ENCODE data around the gene CDHR2.

Gene CDHR2

GRCh38 chr5:176637556-176637955 is 88.4 kb downstream of the CDHR2 start:
- TF ChIP-seq RAD21 (IDR thresholded peaks at IDR 0.05; ENCODE audit: low read depth), result no peak
- no peak for TF ChIP-seq EGR1 (IDR thresholded peaks at IDR 0.05)
- no peak for TF ChIP-seq CREB1 (IDR thresholded peaks at IDR 0.05; ENCODE audit: low read depth)
- no peak for TF ChIP-seq NFIC (IDR thresholded peaks at IDR 0.05)
- no peak for TF ChIP-seq USF1 (IDR thresholded peaks at IDR 0.05)
- TF ChIP-seq TAF1 (IDR thresholded peaks at IDR 0.05; ENCODE audit: low read depth), result no peak
- no peak for TF ChIP-seq TEAD4 (IDR thresholded peaks at IDR 0.05)
- TF ChIP-seq EP300 (IDR thresholded peaks at IDR 0.05; ENCODE audit: borderline replicate concordance), result no peak
- TF ChIP-seq FOXM1 (IDR thresholded peaks at IDR 0.05; ENCODE audit: borderline replicate concordance, low read depth), result no peak
- TF ChIP-seq ZBTB7A (IDR thresholded peaks at IDR 0.05; ENCODE audit: low read depth), result no peak
- no peak for TF ChIP-seq REST (IDR thresholded peaks at IDR 0.05; ENCODE audit: low read depth)
- TF ChIP-seq MAX (IDR thresholded peaks at IDR 0.05), result no peak
- no peak for TF ChIP-seq TCF12 (IDR thresholded peaks at IDR 0.05; ENCODE audit: low read depth)
- no peak for TF ChIP-seq CEBPB (IDR thresholded peaks at IDR 0.05)

- TF ChIP-seq YY1 (IDR thresholded peaks at IDR 0.05; ENCODE audit: low read depth) (no peak), TCF12 (IDR thresholded peaks at IDR 0.05; ENCODE audit: low read depth) (no peak), NFIC (IDR thresholded peaks at IDR 0.05) (no peak), REST (IDR thresholded peaks at IDR 0.05; ENCODE audit: low read depth) (no peak), TAF1 (IDR thresholded peaks at IDR 0.05; ENCODE audit: low read depth) (no peak), ZBTB7A (IDR thresholded peaks at IDR 0.05; ENCODE audit: low read depth) (no peak), FOXM1 (IDR thresholded peaks at IDR 0.05; ENCODE audit: borderline replicate concordance, low read depth) (no peak), MAX (IDR thresholded peaks at IDR 0.05) (no peak), EP300 (IDR thresholded peaks at IDR 0.05; ENCODE audit: borderline replicate concordance) (no peak), EGR1 (IDR thresholded peaks at IDR 0.05) (no peak), CREB1 (IDR thresholded peaks at IDR 0.05; ENCODE audit: low read depth) (no peak), RAD21 (IDR thresholded peaks at IDR 0.05; ENCODE audit: low read depth) (no peak), TEAD4 (IDR thresholded peaks at IDR 0.05) (no peak), CEBPB (IDR thresholded peaks at IDR 0.05) (no peak), USF1 (IDR thresholded peaks at IDR 0.05) (no peak)
Observed at GRCh38 chr5:176638437-176638836, 89.3 kb downstream of the CDHR2 start.

GRCh38 chr5:176639208-176639607 is 90.1 kb downstream of the CDHR2 start:
- TF ChIP-seq RAD21 (IDR thresholded peaks at IDR 0.05; ENCODE audit: low read depth), result no peak
- no peak for TF ChIP-seq TCF12 (IDR thresholded peaks at IDR 0.05; ENCODE audit: low read depth)
- TF ChIP-seq ZBTB7A (IDR thresholded peaks at IDR 0.05; ENCODE audit: low read depth), result no peak
- no peak for TF ChIP-seq NFIC (IDR thresholded peaks at IDR 0.05)
- TF ChIP-seq YY1 (IDR thresholded peaks at IDR 0.05; ENCODE audit: low read depth), result no peak
- TF ChIP-seq REST (IDR thresholded peaks at IDR 0.05; ENCODE audit: low read depth), result no peak
- no peak for TF ChIP-seq USF1 (IDR thresholded peaks at IDR 0.05)
- TF ChIP-seq CREB1 (IDR thresholded peaks at IDR 0.05; ENCODE audit: low read depth), result no peak
- no peak for TF ChIP-seq FOXM1 (IDR thresholded peaks at IDR 0.05; ENCODE audit: borderline replicate concordance, low read depth)
- TF ChIP-seq TAF1 (IDR thresholded peaks at IDR 0.05; ENCODE audit: low read depth), result no peak
- TF ChIP-seq EGR1 (IDR thresholded peaks at IDR 0.05), result no peak
- TF ChIP-seq MAX (IDR thresholded peaks at IDR 0.05), result no peak

- TF ChIP-seq NFIC (IDR thresholded peaks at IDR 0.05) (no peak), RAD21 (IDR thresholded peaks at IDR 0.05; ENCODE audit: low read depth) (no peak), EP300 (IDR thresholded peaks at IDR 0.05; ENCODE audit: borderline replicate concordance) (no peak), REST (IDR thresholded peaks at IDR 0.05; ENCODE audit: low read depth) (no peak), FOXM1 (IDR thresholded peaks at IDR 0.05; ENCODE audit: borderline replicate concordance, low read depth) (no peak), USF1 (IDR thresholded peaks at IDR 0.05) (no peak), TAF1 (IDR thresholded peaks at IDR 0.05; ENCODE audit: low read depth) (no peak), YY1 (IDR thresholded peaks at IDR 0.05; ENCODE audit: low read depth) (no peak), MAX (IDR thresholded peaks at IDR 0.05) (no peak), TEAD4 (IDR thresholded peaks at IDR 0.05) (no peak), CEBPB (IDR thresholded peaks at IDR 0.05) (no peak), EGR1 (IDR thresholded peaks at IDR 0.05) (no peak), TCF12 (IDR thresholded peaks at IDR 0.05; ENCODE audit: low read depth) (no peak), ZBTB7A (IDR thresholded peaks at IDR 0.05; ENCODE audit: low read depth) (no peak), CREB1 (IDR thresholded peaks at IDR 0.05; ENCODE audit: low read depth) (no peak)
Observed at GRCh38 chr5:176639981-176640380, 90.8 kb downstream of the CDHR2 start.
